DMS79 (cell line): ENCODE results near the gene CDC27.
"Not testable (repeated sequence)": the region's sequence is repeated elsewhere in the genome, so short reads cannot be mapped to it uniquely, and the experiment has no call there.

Experiments used
- DNase-seq: peaks from one replicate; lab custom pipeline; 2025; lab: John Stamatoyannopoulos, UW

Gene CDC27

GRCh38 chr17:47071171-47071570, 117.9 kb downstream of the CDC27 start:
- not testable (repeated sequence) for DNase-seq

DNA sequence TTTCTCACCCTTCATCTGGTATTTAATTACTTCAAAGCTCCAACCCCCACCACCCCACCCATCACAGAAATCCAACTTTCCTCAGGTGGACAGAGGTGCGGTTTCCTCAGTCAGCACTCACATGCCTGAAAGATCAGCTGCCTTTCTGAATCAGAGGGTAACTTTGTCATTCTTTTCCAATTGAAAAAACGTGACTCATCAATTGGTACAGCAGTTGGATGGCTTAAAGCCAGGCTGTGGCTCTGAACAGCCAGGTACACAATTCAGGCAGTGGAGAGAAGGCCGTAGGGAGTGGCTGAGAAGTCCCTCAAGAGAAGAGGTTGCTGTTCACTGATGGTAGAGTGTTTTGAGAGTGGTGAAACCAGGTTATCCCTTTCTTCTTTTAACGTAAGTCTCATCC, 118.8 kb downstream of the CDC27 start:
- DNase-seq: not testable (repeated sequence)
